B cell (primary cell): Measurements from ENCODE around the gene SFTPA2. TPM values are rescaled to one million over a fixed set of nuclear protein-coding genes. Genes with fewer than 3 reads are reported as not detected.
"Not testable (repeated sequence)": the region's sequence is repeated elsewhere in the genome, so short reads cannot be mapped to it uniquely, and the experiment has no call there.

ENCODE experiments used
- ATAC-seq: fragments of 200-7000 bp; cut with Tn5 transposase; one replicate; pipeline ENCODE4 v1.10.0; 2021; ENCODE audit warnings: low read depth, mild to moderate bottlenecking, moderate number of reproducible peaks, moderate library complexity
- CTCF ChIA-PET: fragments of 350-600 bp; sonication (Branson Sonifier 250); formaldehyde crosslinking; loops from one replicate; lab custom pipeline; 2021; ENCODE audit warnings: antibody characterized with exemption, inconsistent platforms; lab: Charles Lee
- POLR2A ChIA-PET: fragments of 350-600 bp; sonication (Branson Sonifier 250); formaldehyde crosslinking; loops from one replicate; lab custom pipeline; 2021; ENCODE audit warnings: antibody characterized with exemption; lab: Charles Lee
- DNase-seq: peaks from one replicate; pipeline ENCODE4 v3.0.0; 2013
- H2AFZ ChIP-seq: 2 replicates; pipeline ENCODE4 v1.6.1; 2012; ENCODE audit warnings: mild to moderate bottlenecking, low read depth, low read length; ENCODE audit not compliant: insufficient read depth, poor library complexity, severe bottlenecking
- H3K27ac ChIP-seq, 2 donors: 1 replicate in 1 of 2; 2 replicates in 1 of 2; pipeline ENCODE4 v1.5.1; 2012 to 2013; ENCODE audit warnings: low read length in 2 of 2, mild to moderate bottlenecking in 2 of 2, moderate library complexity in 1 of 2
- H3K27me3 ChIP-seq, 4 experiments: fragments of 200-600 bp in 1 of 4; sonication (generic) in 1 of 4; replicated peaks in 1 of 4; 1 replicate in 2 of 4; 2 replicates in 2 of 4; pipeline versions ENCODE4 v1.6.1 to v1.7.0; 2013 to 2016; ENCODE audit warnings: low read length in 3 of 4, mild to moderate bottlenecking in 2 of 4, mixed read lengths in 1 of 4, moderate library complexity in 1 of 4; ENCODE audit not compliant: insufficient read depth in 4 of 4, control insufficient read depth in 3 of 4; ENCODE audit errors: control extremely low read depth in 1 of 4
- H3K36me3 ChIP-seq, 2 experiments: replicated peaks in 1 of 2; 1 replicate in 1 of 2; 2 replicates in 1 of 2; pipeline versions ENCODE4 v1.6.1 to v1.7.1; 2013; ENCODE audit warnings: low read length in 1 of 2; ENCODE audit not compliant: insufficient read depth in 2 of 2, control insufficient read depth in 1 of 2; ENCODE audit errors: control extremely low read depth in 1 of 2, extremely low read depth in 1 of 2
- H3K4me1 ChIP-seq, 2 donors: fragments of 200-600 bp in 1 of 2; sonication (generic) in 1 of 2; 1 replicate in 1 of 2; 2 replicates in 1 of 2; pipeline versions ENCODE4 v1.5.1 to v1.6.1; 2013 to 2017; ENCODE audit warnings: low read length in 2 of 2; ENCODE audit not compliant: control insufficient read depth in 2 of 2, insufficient read depth in 2 of 2
- H3K4me2 ChIP-seq: replicated peaks from 2 replicates; pipeline ENCODE3; 2012; ENCODE audit warnings: mild to moderate bottlenecking, low read depth, low read length; ENCODE audit not compliant: poor library complexity, severe bottlenecking
- H3K4me3 ChIP-seq, 5 experiments: fragments of 200-600 bp in 1 of 5; sonication (generic) in 1 of 5; 1 replicate in 3 of 5; 2 replicates in 2 of 5; pipeline versions ENCODE4 v1.5.1 to v1.7.0; 2011 to 2016; ENCODE audit warnings: low read length in 4 of 5, mild to moderate bottlenecking in 4 of 5, low read depth in 2 of 5, control low read depth in 1 of 5, moderate library complexity in 1 of 5; ENCODE audit not compliant: insufficient read depth in 1 of 5; ENCODE audit errors: control extremely low read depth in 1 of 5, extremely low read depth in 1 of 5
- H3K79me2 ChIP-seq: fragments of 200-600 bp; sonication (generic); one replicate; pipeline ENCODE4 v1.6.0; 2016; ENCODE audit warnings: low read length; ENCODE audit not compliant: control insufficient read depth, insufficient read depth
- H3K9ac ChIP-seq: fragments of 200-600 bp; sonication (generic); 2 replicates; pipeline ENCODE4 v1.6.1; 2017; ENCODE audit warnings: mild to moderate bottlenecking, low read length, moderate library complexity
- H3K9me3 ChIP-seq, 3 donors: one replicate each; pipeline versions ENCODE4 v1.6.1 to v1.7.1; 2013; ENCODE audit warnings: low read length in 2 of 3; ENCODE audit not compliant: control insufficient read depth in 2 of 3, insufficient read depth in 1 of 3; ENCODE audit errors: control extremely low read depth in 1 of 3
- H4K20me1 ChIP-seq: 2 replicates; pipeline ENCODE4 v1.6.0; 2012; ENCODE audit warnings: mild to moderate bottlenecking, low read length; ENCODE audit not compliant: insufficient read depth, control insufficient read depth, poor library complexity, severe bottlenecking
- H3K27ac Mint-ChIP-seq: one replicate; pipeline ENCODE4 v1.8.0; 2021; ENCODE audit warnings: mixed read lengths
- H3K27me3 Mint-ChIP-seq: one replicate; pipeline ENCODE4 v1.8.0; 2021; ENCODE audit warnings: mixed read lengths
- H3K4me1 Mint-ChIP-seq: one replicate; pipeline ENCODE4 v1.8.0; 2021; ENCODE audit warnings: mixed read lengths
- H3K4me3 Mint-ChIP-seq: one replicate; pipeline ENCODE4 v1.8.0; 2021; ENCODE audit warnings: mixed read lengths
- H3K9me3 Mint-ChIP-seq: one replicate; pipeline ENCODE4 v1.8.0; 2022; ENCODE audit warnings: mixed read lengths; ENCODE audit not compliant: insufficient read depth
- EZH2 ChIP-seq: IDR thresholded peaks from 2 replicates; pipeline ENCODE4 v1.6.1; 2012; ENCODE audit warnings: borderline replicate concordance, low read depth, mild to moderate bottlenecking, moderate library complexity, low read length; ENCODE audit not compliant: insufficient read depth, poor library complexity, severe bottlenecking
- WGBS: methylation state at CpG from one replicate; pipeline ENCODE4 v1.1.5; 2013; ENCODE audit warnings: missing lambda C conversion rate; ENCODE audit not compliant: insufficient coverage; 5-methylcytosine and 5-hydroxymethylcytosine counted together
- intact Hi-C: fragments of 100-400 bp; cut with micrococcal nuclease; formaldehyde crosslinking; loops from one replicate; pipeline ENCODE4 v1.10.0; 2022
- polyA plus RNA-seq: library from polyadenylated mRNA; depleted of rRNA; stranded (reverse); fragments of >200 nt; gene quantifications from 2 replicates; pipeline ENCODE4 v1.2.3, GENCODE V29; 2012
- total RNA-seq, 2 donors: library from RNA; stranded (reverse); fragments of 120-200 nt in 1 of 2; gene quantifications; 1 replicate in 1 of 2; 2 replicates in 1 of 2; pipeline versions ENCODE4 v1.2.3 to v1.2.4, GENCODE V29; 2013 to 2022
- TF ChIP-seq, protein P1 (sequence below): fragments of 200-600 bp; IDR thresholded peaks from one replicate; pipeline ENCODE4 v1.8.0; 2022; ENCODE audit warnings: antibody characterized with exemption, mild to moderate bottlenecking

Gene SFTPA2
- total and polyA plus RNA-seq, 2 donors (not counting 1 experiment from before 2014, with no cell fraction given), result not detected

DNA sequence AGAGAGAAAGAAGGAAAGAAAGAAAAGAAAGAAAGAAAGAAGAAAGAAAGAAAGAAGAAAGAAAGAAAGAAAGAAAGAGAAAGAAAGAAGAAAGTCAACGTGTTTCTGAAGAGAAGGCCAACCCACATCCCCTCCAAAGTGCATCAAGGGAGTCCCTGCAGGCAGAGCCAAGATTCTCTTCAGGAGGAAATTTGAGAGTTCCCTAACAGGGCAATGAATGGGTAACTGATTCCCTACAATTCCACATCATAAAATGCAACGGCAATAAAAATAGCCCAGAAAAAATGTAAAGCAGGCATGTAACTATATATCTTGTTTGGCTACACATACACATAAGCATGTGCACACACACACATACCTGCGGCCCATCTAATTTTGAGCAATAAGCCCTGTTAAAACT lies 15.8 kb downstream of the SFTPA2 start:
- H3K9me3 Mint-ChIP-seq, H3K27me3 Mint-ChIP-seq, H3K4me1 ChIP-seq, H3K36me3 ChIP-seq, H3K4me2 ChIP-seq, DNase-seq, H2AFZ ChIP-seq, H3K79me2 ChIP-seq, H3K4me3 ChIP-seq, H4K20me1 ChIP-seq, POLR2A ChIA-PET, ATAC-seq, H3K4me3 Mint-ChIP-seq, H3K27ac ChIP-seq, H3K9me3 ChIP-seq, H3K9ac ChIP-seq, H3K27ac Mint-ChIP-seq, intact Hi-C loops, CTCF ChIA-PET, H3K27me3 ChIP-seq, H3K4me1 Mint-ChIP-seq: not testable (repeated sequence)
- no CpG with 5 or more reads among the region's 3 CpGs for WGBS

DNA sequence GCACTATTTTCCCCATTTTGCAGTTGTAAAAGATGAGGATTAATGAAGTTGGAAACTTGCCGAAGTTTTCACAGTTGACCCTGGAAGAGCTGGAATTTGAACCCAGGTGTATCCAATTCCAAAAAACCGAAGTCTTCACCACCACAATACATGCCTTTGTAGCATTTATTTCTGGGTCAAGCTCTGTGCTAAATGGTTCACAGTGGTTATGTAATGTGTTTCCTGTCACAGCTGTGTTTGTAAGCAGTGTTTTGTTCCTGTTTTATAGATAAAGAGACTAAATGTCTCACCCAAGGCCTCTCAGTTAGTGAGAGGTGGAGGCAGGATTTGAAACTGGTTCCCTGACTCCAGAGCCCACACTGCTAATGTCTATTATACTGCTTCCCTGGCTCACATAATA lies 17.6 kb downstream of the SFTPA2 start:
- Mint-ChIP-seq H3K4me1 (no peaks in the 10 kb centered on the region), H3K27ac (no peak overlapping the region), H3K9me3 (no peaks in the 10 kb centered on the region), H3K4me3 (no peak overlapping the region), H3K27me3 (no peaks in the 10 kb centered on the region)
- Histone ChIP-seq H3K4me1 (no peaks in the 10 kb centered on the region), H3K4me2 (no peak overlapping the region), H3K4me3 (no peak overlapping the region), H3K27me3 (no peaks in the 10 kb centered on the region), H4K20me1 (no peaks in the 10 kb centered on the region), H3K27ac (no peak overlapping the region), H3K36me3 (no peaks in the 10 kb centered on the region), H3K79me2 (no peaks in the 10 kb centered on the region), H3K9ac (no peak overlapping the region), H3K9me3 (no peaks in the 10 kb centered on the region), H2AFZ (no peak overlapping the region)
- intact Hi-C loops, result no loop called here
- no peak for TF ChIP-seq EZH2
- TF ChIP-seq, protein P1, sequence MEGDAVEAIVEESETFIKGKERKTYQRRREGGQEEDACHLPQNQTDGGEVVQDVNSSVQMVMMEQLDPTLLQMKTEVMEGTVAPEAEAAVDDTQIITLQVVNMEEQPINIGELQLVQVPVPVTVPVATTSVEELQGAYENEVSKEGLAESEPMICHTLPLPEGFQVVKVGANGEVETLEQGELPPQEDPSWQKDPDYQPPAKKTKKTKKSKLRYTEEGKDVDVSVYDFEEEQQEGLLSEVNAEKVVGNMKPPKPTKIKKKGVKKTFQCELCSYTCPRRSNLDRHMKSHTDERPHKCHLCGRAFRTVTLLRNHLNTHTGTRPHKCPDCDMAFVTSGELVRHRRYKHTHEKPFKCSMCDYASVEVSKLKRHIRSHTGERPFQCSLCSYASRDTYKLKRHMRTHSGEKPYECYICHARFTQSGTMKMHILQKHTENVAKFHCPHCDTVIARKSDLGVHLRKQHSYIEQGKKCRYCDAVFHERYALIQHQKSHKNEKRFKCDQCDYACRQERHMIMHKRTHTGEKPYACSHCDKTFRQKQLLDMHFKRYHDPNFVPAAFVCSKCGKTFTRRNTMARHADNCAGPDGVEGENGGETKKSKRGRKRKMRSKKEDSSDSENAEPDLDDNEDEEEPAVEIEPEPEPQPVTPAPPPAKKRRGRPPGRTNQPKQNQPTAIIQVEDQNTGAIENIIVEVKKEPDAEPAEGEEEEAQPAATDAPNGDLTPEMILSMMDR, result no peak
- CTCF ChIA-PET, result interaction anchor here (0.5 kb wide), 1 partner anchor 587 kb away, joined by 4 read pairs; no protein-coding TSS in a partner anchor
- no peak for ATAC-seq
- DNase-seq, result no peak
- no CpG with 5 or more reads among the region's 2 CpGs for WGBS
- POLR2A ChIA-PET, result no interaction called here

DNA sequence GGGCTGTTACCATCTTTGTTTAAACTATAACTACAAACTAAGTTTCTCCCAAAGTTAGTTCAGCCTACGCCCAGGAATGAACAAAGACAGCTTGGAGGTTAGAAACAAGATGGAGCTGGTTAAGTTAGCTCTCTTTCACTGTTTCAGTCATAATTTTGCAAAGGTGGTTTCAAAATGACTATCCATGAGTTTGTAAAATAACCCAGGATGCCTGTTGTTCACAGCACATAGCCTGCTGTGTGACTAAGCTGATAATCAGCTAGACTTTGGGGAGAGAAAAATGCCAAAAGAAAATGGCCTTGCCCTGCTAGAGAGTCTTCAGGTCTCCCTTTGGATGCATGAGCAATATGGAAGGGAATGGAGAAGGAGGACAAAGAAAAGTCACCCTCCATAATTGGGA lies 19.3 kb downstream of the SFTPA2 start:
- not testable (repeated sequence) for ATAC-seq

More for the DNA sequence above, 19.3 kb downstream of the SFTPA2 start:
- H3K4me1 Mint-ChIP-seq, H3K9me3 Mint-ChIP-seq, H3K4me3 Mint-ChIP-seq, H3K36me3 ChIP-seq, POLR2A ChIA-PET, H3K79me2 ChIP-seq, H3K27ac ChIP-seq, intact Hi-C loops, H3K4me2 ChIP-seq, H3K27me3 ChIP-seq, H3K27ac Mint-ChIP-seq, DNase-seq, H3K9ac ChIP-seq, CTCF ChIA-PET, H3K9me3 ChIP-seq, H4K20me1 ChIP-seq, H3K4me1 ChIP-seq, H3K27me3 Mint-ChIP-seq, H3K4me3 ChIP-seq, H2AFZ ChIP-seq: not testable (repeated sequence)
- WGBS, result no CpG with 5 or more reads among the region's 1 CpG
